Endothelial cell of umbilical vein (primary cell): ENCODE results near the gene SGK1. TPM values are rescaled to one million over a fixed set of nuclear protein-coding genes. Genes with fewer than 3 reads are reported as not detected.

Experiments used
- BruUV-seq: library from RNA; stranded (reverse); fragments of 400-500 nt; replicated peaks from 2 replicates; lab custom pipeline; 2021; lab: Mats Ljungman, UMichigan
- CTCF ChIA-PET: fragments of 300-600, 350-600 bp; sonication (Branson Sonifier 250); formaldehyde crosslinking; loops from one replicate; lab custom pipeline; 2021; ENCODE audit warnings: antibody characterized with exemption, inconsistent platforms; lab: Charles Lee
- POLR2A ChIA-PET: fragments of 300-600, 350-600 bp; sonication (Branson Sonifier 250); formaldehyde crosslinking; loops from one replicate; lab custom pipeline; 2021; ENCODE audit warnings: antibody characterized with exemption, inconsistent platforms; lab: Charles Lee
- DNase-seq: peaks from one replicate; pipeline ENCODE4 v3.0.0-alpha.2; 2011; ENCODE audit warnings: low read depth, low spot score
- FAIRE-seq: peaks from 2 replicates; lab custom pipeline; 2011; peaks lifted over from hg19 to GRCh38; lab: Jason Lieb, UNC
- H2AFZ ChIP-seq: 2 replicates; pipeline ENCODE4 v1.6.0; 2012; ENCODE audit warnings: low read depth, low read length, control low read depth, inconsistent platforms
- H3K27ac ChIP-seq: 2 replicates; pipeline ENCODE4 v1.5.1; 2011; ENCODE audit warnings: low read depth, mild to moderate bottlenecking, control low read depth, low read length, moderate library complexity; ENCODE audit not compliant: insufficient read depth
- H3K27me3 ChIP-seq, 2 experiments: 2 replicates each; pipeline versions ENCODE4 v1.6.0 to v1.6.1; 2011; ENCODE audit warnings: low read length in 2 of 2, mixed read lengths in 1 of 2; ENCODE audit not compliant: control insufficient read depth in 2 of 2, insufficient read depth in 2 of 2
- H3K36me3 ChIP-seq, 2 experiments: 2 replicates in 1 of 2; 3 replicates in 1 of 2; pipeline ENCODE4 v1.5.1; 2011; ENCODE audit warnings: low read length in 2 of 2, mild to moderate bottlenecking in 1 of 2, moderate library complexity in 1 of 2; ENCODE audit not compliant: control insufficient read depth in 2 of 2, insufficient read depth in 2 of 2; ENCODE audit errors: extremely low read depth in 1 of 2
- H3K4me1 ChIP-seq: 3 replicates; pipeline ENCODE4 v1.5.1; 2011; ENCODE audit warnings: mild to moderate bottlenecking, low read length; ENCODE audit not compliant: control insufficient read depth, insufficient read depth; ENCODE audit errors: extremely low read depth
- H3K4me2 ChIP-seq: 2 replicates; pipeline ENCODE4 v1.6.1; 2011; ENCODE audit warnings: low read length, control low read depth, mixed read lengths; ENCODE audit not compliant: insufficient read depth
- H3K4me3 ChIP-seq, 3 experiments: fragments of 200-600 bp in 1 of 3; sonication (generic), shearing (Covaris generic) in 1 of 3; replicated peaks in 1 of 3; 2 replicates each; pipeline ENCODE4 v1.5.1; 2011 to 2016; ENCODE audit warnings: control low read depth in 3 of 3, low read length in 3 of 3, mild to moderate bottlenecking in 2 of 3, inconsistent platforms in 1 of 3, low read depth in 1 of 3, moderate library complexity in 1 of 3; ENCODE audit not compliant: insufficient read depth in 1 of 3
- H3K79me2 ChIP-seq: 2 replicates; pipeline ENCODE4 v1.6.0; 2012; ENCODE audit warnings: low read length, inconsistent platforms; ENCODE audit not compliant: control insufficient read depth, insufficient read depth
- H3K9ac ChIP-seq: replicated peaks from 2 replicates; pipeline ENCODE3; 2011; ENCODE audit warnings: low read length, control low read depth; ENCODE audit not compliant: insufficient read depth; ENCODE audit errors: extremely low read depth
- H3K9me1 ChIP-seq: replicated peaks from 3 replicates; pipeline ENCODE4 v1.6.0; 2011; ENCODE audit warnings: mild to moderate bottlenecking, low read length; ENCODE audit not compliant: control insufficient read depth, insufficient read depth; ENCODE audit errors: extremely low read depth
- H3K9me3 ChIP-seq: replicated peaks from 2 replicates; pipeline ENCODE4 v1.5.1; 2012; ENCODE audit warnings: low read length, inconsistent platforms; ENCODE audit not compliant: control insufficient read depth, insufficient read depth
- H4K20me1 ChIP-seq: replicated peaks from 2 replicates; pipeline ENCODE3; 2011; ENCODE audit warnings: mild to moderate bottlenecking, low read length; ENCODE audit not compliant: control insufficient read depth, insufficient read depth; ENCODE audit errors: extremely low read depth
- CTCF ChIP-seq, 2 donors: IDR thresholded peaks; 1 replicate in 1 of 2; 2 replicates in 1 of 2; pipeline ENCODE4 v1.5.1; 2011; ENCODE audit warnings: low read length in 2 of 2, mild to moderate bottlenecking in 2 of 2, moderate library complexity in 2 of 2, control low read depth in 1 of 2, inconsistent platforms in 1 of 2, low read depth in 1 of 2; ENCODE audit not compliant: insufficient read depth in 1 of 2; ENCODE audit errors: extremely low read depth in 1 of 2
- EZH2 ChIP-seq: IDR thresholded peaks from 2 replicates; pipeline ENCODE4 v1.6.1; 2012; ENCODE audit warnings: borderline replicate concordance, low read depth, mild to moderate bottlenecking, moderate library complexity, low read length, inconsistent platforms; ENCODE audit not compliant: severe bottlenecking
- FOS ChIP-seq: IDR thresholded peaks from 2 replicates; pipeline ENCODE4 v1.6.1; 2011; ENCODE audit warnings: mild to moderate bottlenecking, low read length, moderate library complexity, borderline replicate concordance; ENCODE audit not compliant: insufficient read depth
- GATA2 ChIP-seq: IDR thresholded peaks from 2 replicates; pipeline ENCODE4 v1.7.0; 2011; ENCODE audit warnings: low read depth, mild to moderate bottlenecking, moderate library complexity, mixed read lengths, low read length; ENCODE audit not compliant: insufficient read length, insufficient read depth
- JUN ChIP-seq: IDR thresholded peaks from 2 replicates; pipeline ENCODE4 v1.6.1; 2011; ENCODE audit warnings: borderline replicate concordance, low read depth; ENCODE audit not compliant: insufficient read length, insufficient read depth
- MAX ChIP-seq: IDR thresholded peaks from 2 replicates; pipeline ENCODE4 v1.6.1; 2011; ENCODE audit not compliant: insufficient read depth, insufficient read length
- MYC ChIP-seq: IDR thresholded peaks from one replicate; pipeline ENCODE4 v1.6.1; 2011; ENCODE audit warnings: mild to moderate bottlenecking, low read depth, low read length
- POLR2A ChIP-seq: IDR thresholded peaks from 2 replicates; pipeline ENCODE4 v1.6.1; 2012; ENCODE audit warnings: low read depth, mild to moderate bottlenecking, control low read depth, low read length
- POLR2AphosphoS5 ChIP-seq: IDR thresholded peaks from 2 replicates; pipeline ENCODE4 v1.6.1; 2012; ENCODE audit warnings: low read depth, mild to moderate bottlenecking, control low read depth, low read length, moderate library complexity; ENCODE audit not compliant: insufficient read depth
- dilution Hi-C: fragments of 300-500 bp; cut with MboI; formaldehyde crosslinking; loops from one replicate; pipeline ENCODE4 v1.15.0; 2019; ENCODE audit warnings: low sequenced_read_pairs; ENCODE audit not compliant: extremely low pct_ligation_motif_present
- intact Hi-C: fragments of 100-400 bp; cut with micrococcal nuclease; formaldehyde crosslinking; loops from one replicate; pipeline ENCODE4 v1.10.0; 2022
- polyA plus RNA-seq, 4 experiments: library from polyadenylated mRNA; depleted of rRNA in 3 of 4; stranded (reverse) in 3 of 4; unstranded in 1 of 4; fragments of >200 nt; gene quantifications; 2 replicates each; pipeline versions ENCODE4 v1.2.1 to v1.2.3, GENCODE V29; 2011 to 2012; ENCODE audit warnings: missing spikeins in 1 of 4
- total RNA-seq: library from RNA; stranded (reverse); gene quantifications from 2 replicates; pipeline ENCODE4 v1.2.3, GENCODE V29; 2021

Gene SGK1
- total and polyA plus RNA-seq, 2 donors (not counting 3 experiments of a cell fraction or from before 2014, with no cell fraction given), result 121 to 128 TPM

DNA sequence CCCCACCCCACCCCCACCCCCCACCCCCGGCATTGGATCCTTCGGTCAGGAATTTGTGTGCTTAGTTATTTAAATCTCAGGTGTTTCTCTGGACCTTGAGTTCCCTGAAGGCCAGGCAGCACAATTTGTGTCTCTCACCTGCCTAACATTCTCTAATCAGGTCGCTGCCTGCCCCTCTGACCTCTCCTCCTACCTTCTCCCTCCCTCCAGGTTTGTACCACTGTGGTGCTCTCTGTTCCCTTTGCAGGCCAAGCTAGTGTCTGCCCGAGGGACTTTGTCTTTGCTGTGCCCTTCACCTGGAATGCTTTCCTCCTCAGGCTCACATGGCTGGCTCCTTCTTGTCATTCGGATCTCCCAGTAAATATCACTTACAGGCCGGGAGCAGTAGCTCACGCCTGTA lies 134.1 kb downstream of the SGK1 start:
- BruUV-seq, result no TSS peak
- H4K20me1 ChIP-seq, result no peaks in the 10 kb centered on the region
- no peaks in the 10 kb centered on the region for H3K36me3 ChIP-seq
- H3K79me2 ChIP-seq, result no peaks in the 10 kb centered on the region
- ChIA-PET CTCF (interaction anchor here (1.0 to 1.6 kb wide), 2 partner anchors 10 to 39 kb away, joined by 3 read pairs; no protein-coding TSS in a partner anchor), POLR2A (no interaction called here)
- intact Hi-C loops, result no loop called here
- no peak overlapping the region for H3K4me2 ChIP-seq
- H3K9me3 ChIP-seq, result no peaks in the 10 kb centered on the region
- no peak overlapping the region for H3K9ac ChIP-seq
- H3K9me1 ChIP-seq, result no peaks in the 10 kb centered on the region
- FAIRE-seq (no peak), DNase-seq (no peak)
- H2AFZ ChIP-seq, result no peak overlapping the region
- no peak overlapping the region for H3K4me3 ChIP-seq
- H3K4me1 ChIP-seq, result peaks cover 4% of the 10 kb centered on the region
- H3K27ac ChIP-seq, result no peak overlapping the region
- H3K27me3 ChIP-seq, result no peaks in the 10 kb centered on the region
- TF ChIP-seq POLR2AphosphoS5, result no peak
- TF ChIP-seq EZH2, result no peak
- TF ChIP-seq MYC, result no peak
- no peak for TF ChIP-seq POLR2A
- TF ChIP-seq CTCF (IDR thresholded peaks at IDR 0.05; ENCODE audit: extremely low read depth in 1 of 2, insufficient read depth in 1 of 2, low read depth in 1 of 2, low read length in 2 of 2), result no peak
- TF ChIP-seq MAX, result no peak
- no peak for TF ChIP-seq JUN
- no peak for TF ChIP-seq FOS
- no peak for TF ChIP-seq GATA2
- dilution Hi-C loops, result no loop called here
